VCaP (cell line): ENCODE data around the gene SYT1.
"Not testable (repeated sequence)": the region's sequence is repeated elsewhere in the genome, so short reads cannot be mapped to it uniquely, and the experiment has no call there.

Experiments used
- H3K27ac ChIP-seq: fragments of 450-650 bp; 2 replicates; pipeline ENCODE4 v1.5.1; 2017
- TF ChIP-seq, protein P1 (sequence below): fragments of 450-650 bp; conservative IDR thresholded peaks from 2 replicates; pipeline ENCODE4 v1.5.1; 2017; ENCODE audit warnings: mild to moderate bottlenecking, moderate library complexity

Gene SYT1

GRCh38 chr12:78864403-78864869 lies at the start of gene SYT1:
Gene SYT1 (plus strand): TSS chr12:78864774.
- TF ChIP-seq, protein P1, sequence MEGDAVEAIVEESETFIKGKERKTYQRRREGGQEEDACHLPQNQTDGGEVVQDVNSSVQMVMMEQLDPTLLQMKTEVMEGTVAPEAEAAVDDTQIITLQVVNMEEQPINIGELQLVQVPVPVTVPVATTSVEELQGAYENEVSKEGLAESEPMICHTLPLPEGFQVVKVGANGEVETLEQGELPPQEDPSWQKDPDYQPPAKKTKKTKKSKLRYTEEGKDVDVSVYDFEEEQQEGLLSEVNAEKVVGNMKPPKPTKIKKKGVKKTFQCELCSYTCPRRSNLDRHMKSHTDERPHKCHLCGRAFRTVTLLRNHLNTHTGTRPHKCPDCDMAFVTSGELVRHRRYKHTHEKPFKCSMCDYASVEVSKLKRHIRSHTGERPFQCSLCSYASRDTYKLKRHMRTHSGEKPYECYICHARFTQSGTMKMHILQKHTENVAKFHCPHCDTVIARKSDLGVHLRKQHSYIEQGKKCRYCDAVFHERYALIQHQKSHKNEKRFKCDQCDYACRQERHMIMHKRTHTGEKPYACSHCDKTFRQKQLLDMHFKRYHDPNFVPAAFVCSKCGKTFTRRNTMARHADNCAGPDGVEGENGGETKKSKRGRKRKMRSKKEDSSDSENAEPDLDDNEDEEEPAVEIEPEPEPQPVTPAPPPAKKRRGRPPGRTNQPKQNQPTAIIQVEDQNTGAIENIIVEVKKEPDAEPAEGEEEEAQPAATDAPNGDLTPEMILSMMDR = no peak
- no peak within 1 kb of the TSS for H3K27ac ChIP-seq

- H3K27ac ChIP-seq = no peak overlapping the region
- TF ChIP-seq, protein P1 = no peak
These were observed 46.1 kb upstream of the SYT1 start for GRCh38 chr12:78818487-78818886.

DNA sequence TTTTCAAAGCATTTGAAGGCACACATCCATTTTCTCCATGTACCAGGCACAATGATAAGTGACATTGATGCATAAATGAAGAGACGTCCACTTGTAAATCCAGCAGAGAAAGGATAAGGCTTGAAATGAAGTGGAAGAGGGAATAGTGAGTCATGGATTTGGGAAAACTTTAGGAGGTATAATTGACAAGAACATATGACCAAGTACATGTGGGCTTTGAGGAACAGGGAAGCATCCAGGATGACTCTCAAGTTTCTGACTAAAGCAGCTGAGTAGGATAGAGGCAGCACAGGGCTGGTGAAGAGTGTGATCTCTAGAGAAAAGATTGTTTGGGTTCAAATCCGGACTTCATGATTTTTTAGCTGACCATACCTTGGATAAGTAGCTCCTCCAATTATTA lies 43.6 kb upstream of the SYT1 start:
- TF ChIP-seq, protein P1 = no peak
- H3K27ac ChIP-seq = no peak overlapping the region

- TF ChIP-seq, protein P1 = no peak
- no peak overlapping the region for H3K27ac ChIP-seq
These were observed 39.7 kb upstream of the SYT1 start for GRCh38 chr12:78824918-78825317.

DNA sequence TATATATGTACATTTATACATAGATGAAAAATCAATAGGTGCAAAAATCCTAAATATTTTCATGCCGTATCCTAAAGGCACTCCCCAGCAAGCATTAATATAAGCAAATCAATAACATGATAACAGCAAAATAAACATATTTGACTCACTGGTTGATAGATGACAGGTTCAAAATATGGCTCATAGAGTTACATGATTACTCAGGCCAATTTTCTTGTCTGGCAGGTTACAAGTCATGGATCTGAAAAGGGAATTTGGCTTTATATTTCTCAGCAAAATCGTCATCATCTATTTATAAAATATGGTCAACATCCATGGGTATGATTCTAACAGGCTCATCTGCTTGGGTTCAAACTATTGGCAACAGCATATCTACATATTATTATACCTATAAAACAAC lies 34.9 kb upstream of the SYT1 start:
- H3K27ac ChIP-seq = no peak overlapping the region
- TF ChIP-seq, protein P1 = no peak

DNA sequence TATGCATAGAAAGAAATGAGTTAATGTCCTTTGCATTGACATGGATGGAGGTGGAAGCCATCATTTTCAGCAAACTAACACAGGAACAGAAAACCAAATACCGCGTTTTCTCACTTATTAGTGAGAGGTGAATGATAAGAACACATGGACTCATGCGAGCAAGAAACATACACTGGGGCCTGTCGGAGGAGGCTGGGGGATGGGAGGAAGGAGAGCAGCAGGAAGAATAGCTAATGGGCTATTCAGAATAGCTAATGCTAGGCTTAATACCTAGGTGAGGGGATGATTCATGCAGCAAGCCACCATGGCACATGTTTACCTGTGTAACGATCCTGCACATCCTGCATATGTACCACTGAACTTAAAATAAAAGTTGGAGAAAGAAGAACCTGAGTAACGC lies 29.1 kb upstream of the SYT1 start:
- H3K27ac ChIP-seq = no peak overlapping the region
- TF ChIP-seq, protein P1 = no peak

- not testable (repeated sequence) for H3K27ac ChIP-seq
These were observed 24.0 kb upstream of the SYT1 start for GRCh38 chr12:78840518-78841019.

GRCh38 chr12:78853231-78853630 lies 11.3 kb upstream of the SYT1 start:
- TF ChIP-seq, protein P1 = no peak
- H3K27ac ChIP-seq = no peak overlapping the region
